ENCODE data around the gene IMP4. TPM values are rescaled to one million over a fixed set of nuclear protein-coding genes. Genes with fewer than 3 reads are reported as not detected.

Gene IMP4
- total RNA-seq, 1 experiment from 2014 or later, result 91.6 TPM

- DNase-seq, result peak; percentile 94
- Histone ChIP-seq H3K27me3 (ENCODE audit: control insufficient read depth, insufficient read depth, low read length) (no peaks in the 10 kb centered on the region), H3K36me3 (replicated peaks; ENCODE audit: control insufficient read depth, insufficient read depth, low read length) (peaks cover 28% of the 10 kb centered on the region), H3K4me3 (ENCODE audit: insufficient read depth, low read depth, low read length) (peak overlapping the region; percentile 97)
Measured at GRCh38 chr2:130342020-130342532, 621 bp upstream of the IMP4 start.

GRCh38 chr2:130344578-130344977, 1.9 kb downstream of the IMP4 start:
- DNase-seq, result no peak
- H3K27me3 ChIP-seq (ENCODE audit: control insufficient read depth, insufficient read depth, low read length), result no peaks in the 10 kb centered on the region
- no peak overlapping the region for H3K4me3 ChIP-seq (ENCODE audit: insufficient read depth, low read depth, low read length)
- H3K36me3 ChIP-seq (replicated peaks; ENCODE audit: control insufficient read depth, insufficient read depth, low read length), result peaks cover 27% of the 10 kb centered on the region

- Histone ChIP-seq H3K36me3 (replicated peaks; ENCODE audit: control insufficient read depth, insufficient read depth, low read length) (peaks cover 27% of the 10 kb centered on the region), H3K4me3 (ENCODE audit: insufficient read depth, low read depth, low read length) (no peak overlapping the region), H3K27me3 (ENCODE audit: control insufficient read depth, insufficient read depth, low read length) (no peaks in the 10 kb centered on the region)
- DNase-seq, result no peak
Measured at GRCh38 chr2:130345091-130345490, 2.4 kb downstream of the IMP4 start.

GRCh38 chr2:130345611-130346010, 2.9 kb downstream of the IMP4 start:
- H3K27me3 ChIP-seq (ENCODE audit: control insufficient read depth, insufficient read depth, low read length), result no peaks in the 10 kb centered on the region
- DNase-seq, result no peak
- no peak overlapping the region for H3K4me3 ChIP-seq (ENCODE audit: insufficient read depth, low read depth, low read length)
- H3K36me3 ChIP-seq (replicated peaks; ENCODE audit: control insufficient read depth, insufficient read depth, low read length), result peaks cover 27% of the 10 kb centered on the region

- Histone ChIP-seq H3K36me3 (replicated peaks; ENCODE audit: control insufficient read depth, insufficient read depth, low read length) (peaks cover 27% of the 10 kb centered on the region), H3K27me3 (ENCODE audit: control insufficient read depth, insufficient read depth, low read length) (no peaks in the 10 kb centered on the region), H3K4me3 (ENCODE audit: insufficient read depth, low read depth, low read length) (no peak overlapping the region)
- DNase-seq, result no peak
Measured at GRCh38 chr2:130346041-130346740, 3.5 kb downstream of the IMP4 start.

GRCh38 chr2:130346741-130347066, 4.0 kb downstream of the IMP4 start:
- H3K36me3 ChIP-seq (replicated peaks; ENCODE audit: control insufficient read depth, insufficient read depth, low read length), result peaks cover 27% of the 10 kb centered on the region

GRCh38 chr2:130347220-130347925, 4.7 kb downstream of the IMP4 start:
- Histone ChIP-seq H3K27me3 (ENCODE audit: control insufficient read depth, insufficient read depth, low read length) (no peaks in the 10 kb centered on the region), H3K4me3 (ENCODE audit: insufficient read depth, low read depth, low read length) (no peak overlapping the region), H3K36me3 (replicated peaks; ENCODE audit: control insufficient read depth, insufficient read depth, low read length) (peaks cover 27% of the 10 kb centered on the region)
- DNase-seq, result no peak

More at GRCh38 chr2:130346741-130347066, 4.0 kb downstream of the IMP4 start:
- H3K27me3 ChIP-seq (ENCODE audit: control insufficient read depth, insufficient read depth, low read length), result no peaks in the 10 kb centered on the region
- DNase-seq, result no peak
- no peak overlapping the region for H3K4me3 ChIP-seq (ENCODE audit: insufficient read depth, low read depth, low read length)

GRCh38 chr2:130349174-130349573, 6.5 kb downstream of the IMP4 start:
- no peak for DNase-seq

GRCh38 chr2:130351711-130352110, 9.0 kb downstream of the IMP4 start:
- DNase-seq, result no peak
- Histone ChIP-seq H3K36me3 (replicated peaks; ENCODE audit: control insufficient read depth, insufficient read depth, low read length) (peaks cover 4% of the 10 kb centered on the region), H3K4me3 (ENCODE audit: insufficient read depth, low read depth, low read length) (no peak overlapping the region), H3K27me3 (ENCODE audit: control insufficient read depth, insufficient read depth, low read length) (peaks cover 21% of the 10 kb centered on the region)

More at GRCh38 chr2:130349174-130349573, 6.5 kb downstream of the IMP4 start:
- H3K36me3 ChIP-seq (replicated peaks; ENCODE audit: control insufficient read depth, insufficient read depth, low read length), result peaks cover 27% of the 10 kb centered on the region
- no peaks in the 10 kb centered on the region for H3K27me3 ChIP-seq (ENCODE audit: control insufficient read depth, insufficient read depth, low read length)
- H3K4me3 ChIP-seq (ENCODE audit: insufficient read depth, low read depth, low read length), result no peak overlapping the region

- DNase-seq, result no peak
- peaks cover 2% of the 10 kb centered on the region; the same call in 1 of the 2 replicates for H3K36me3 ChIP-seq (replicated peaks; ENCODE audit: control insufficient read depth, insufficient read depth, low read length)
- H3K27me3 ChIP-seq (ENCODE audit: control insufficient read depth, insufficient read depth, low read length), result peaks cover 26% of the 10 kb centered on the region
- no peak overlapping the region for H3K4me3 ChIP-seq (ENCODE audit: insufficient read depth, low read depth, low read length)
Measured at GRCh38 chr2:130352237-130352636, 9.5 kb downstream of the IMP4 start.

- DNase-seq, result no peak
- Histone ChIP-seq H3K4me3 (ENCODE audit: insufficient read depth, low read depth, low read length) (no peak overlapping the region), H3K36me3 (replicated peaks; ENCODE audit: control insufficient read depth, insufficient read depth, low read length) (no peaks in the 10 kb centered on the region), H3K27me3 (ENCODE audit: control insufficient read depth, insufficient read depth, low read length) (peaks cover 26% of the 10 kb centered on the region)
Measured at GRCh38 chr2:130353291-130354138, 10.8 kb downstream of the IMP4 start.

GRCh38 chr2:130354139-130354428, 11.4 kb downstream of the IMP4 start:
- no peak overlapping the region for H3K4me3 ChIP-seq (ENCODE audit: insufficient read depth, low read depth, low read length)
- no peak for DNase-seq
- H3K27me3 ChIP-seq (ENCODE audit: control insufficient read depth, insufficient read depth, low read length), result peaks cover 26% of the 10 kb centered on the region
- H3K36me3 ChIP-seq (replicated peaks; ENCODE audit: control insufficient read depth, insufficient read depth, low read length), result no peaks in the 10 kb centered on the region

GRCh38 chr2:130355172-130355577, 12.5 kb downstream of the IMP4 start:
- H3K4me3 ChIP-seq (ENCODE audit: insufficient read depth, low read depth, low read length), result peak overlapping the region; percentile 74

GRCh38 chr2:130355578-130356431, 13.1 kb downstream of the IMP4 start, which contains the start of gene PTPN18:
PTPN18 (plus strand) TSS chr2:130356056; CDS start chr2:130356108, 52 bp downstream.
- DNase-seq, result peak; percentile 95
- peaks cover 26% of the 10 kb centered on the region for H3K27me3 ChIP-seq (ENCODE audit: control insufficient read depth, insufficient read depth, low read length)
- H3K36me3 ChIP-seq (replicated peaks; ENCODE audit: control insufficient read depth, insufficient read depth, low read length), result no peaks in the 10 kb centered on the region
- peak within 1 kb of the TSS; percentile 74 for H3K4me3 ChIP-seq (ENCODE audit: insufficient read depth, low read depth, low read length)

More at GRCh38 chr2:130355172-130355577, 12.5 kb downstream of the IMP4 start:
- no peaks in the 10 kb centered on the region for H3K36me3 ChIP-seq (replicated peaks; ENCODE audit: control insufficient read depth, insufficient read depth, low read length)
- DNase-seq, result no peak
- peaks cover 26% of the 10 kb centered on the region for H3K27me3 ChIP-seq (ENCODE audit: control insufficient read depth, insufficient read depth, low read length)
